Cardiac muscle cell (in vitro differentiated cells and primary cell): Measurements from ENCODE around the gene VCAN. TPM values are rescaled to one million over a fixed set of nuclear protein-coding genes. Genes with fewer than 3 reads are reported as not detected.

Experiments used
- DNase-seq, 2 donors: peaks; one replicate each; pipeline versions ENCODE4 v3.0.0 to v3.0.0-alpha.2; 2010 to 2017; ENCODE audit warnings: low read depth in 1 of 2, low spot score in 1 of 2
- H3K27ac ChIP-seq: fragments of 200-600 bp; sonication (generic); 2 replicates; pipeline ENCODE4 v1.5.1; 2016
- H3K27me3 ChIP-seq: fragments of 200-600 bp; sonication (generic); 2 replicates; pipeline ENCODE4 v1.6.0; 2016; ENCODE audit warnings: control low read depth
- H3K36me3 ChIP-seq: fragments of 200-600 bp; sonication (generic); 2 replicates; pipeline ENCODE4 v1.5.1; 2016; ENCODE audit warnings: control low read depth
- H3K4me1 ChIP-seq: fragments of 200-600 bp; sonication (generic); 2 replicates; pipeline ENCODE4 v1.8.1; 2017; ENCODE audit warnings: low read depth, mild to moderate bottlenecking, mixed run types
- H3K4me3 ChIP-seq: fragments of 200-600 bp; sonication (generic); 2 replicates; pipeline ENCODE4 v1.5.1; 2016; ENCODE audit warnings: mild to moderate bottlenecking
- H3K9me3 ChIP-seq: fragments of 200-600 bp; sonication (generic); 2 replicates; pipeline ENCODE4 v1.5.1; 2017; ENCODE audit warnings: low read depth, mild to moderate bottlenecking, control low read depth
- polyA plus RNA-seq: library from polyadenylated mRNA; unstranded; fragments of >200 nt; fragmentation: Nextera tagmentation; extraction: Ambion mirVana; gene quantifications from 2 replicates; pipeline ENCODE4 v1.2.1, GENCODE V29; 2016
- total RNA-seq: library from RNA; depleted of rRNA; stranded (reverse); fragments of >200 nt; gene quantifications from 2 replicates; pipeline ENCODE4 v1.2.3, GENCODE V29; 2016
- TF ChIP-seq, protein P1 (sequence below): IDR thresholded peaks from 2 replicates; pipeline ENCODE4 v1.5.1; 2012; ENCODE audit warnings: low read depth, mild to moderate bottlenecking, low read length

The VCAN gene
- total and polyA plus RNA-seq, 2 experiments from 2014 or later, result 184 to 618 TPM

DNA sequence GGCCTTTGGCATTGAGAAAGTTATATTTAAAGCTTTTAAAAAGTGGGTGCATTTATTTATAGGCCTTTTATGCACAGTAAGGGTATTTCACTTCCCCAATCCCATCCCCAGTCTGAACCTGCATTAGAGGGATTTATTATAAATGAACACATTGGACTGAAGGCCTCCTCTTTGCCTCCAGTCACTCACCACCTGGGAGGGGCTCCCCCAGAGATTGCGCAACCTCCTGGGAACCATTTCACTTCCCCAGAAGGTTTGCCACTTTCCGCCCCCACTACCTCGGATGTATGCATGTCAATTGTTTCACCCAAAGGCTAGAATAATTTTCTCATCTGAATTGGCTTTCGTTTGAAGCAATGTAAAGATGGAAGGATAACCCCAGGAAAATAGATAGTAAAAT lies 29.8 kb upstream of the VCAN start:
- no peaks in the 10 kb centered on the region for H3K27me3 ChIP-seq
- TF ChIP-seq, protein P1, sequence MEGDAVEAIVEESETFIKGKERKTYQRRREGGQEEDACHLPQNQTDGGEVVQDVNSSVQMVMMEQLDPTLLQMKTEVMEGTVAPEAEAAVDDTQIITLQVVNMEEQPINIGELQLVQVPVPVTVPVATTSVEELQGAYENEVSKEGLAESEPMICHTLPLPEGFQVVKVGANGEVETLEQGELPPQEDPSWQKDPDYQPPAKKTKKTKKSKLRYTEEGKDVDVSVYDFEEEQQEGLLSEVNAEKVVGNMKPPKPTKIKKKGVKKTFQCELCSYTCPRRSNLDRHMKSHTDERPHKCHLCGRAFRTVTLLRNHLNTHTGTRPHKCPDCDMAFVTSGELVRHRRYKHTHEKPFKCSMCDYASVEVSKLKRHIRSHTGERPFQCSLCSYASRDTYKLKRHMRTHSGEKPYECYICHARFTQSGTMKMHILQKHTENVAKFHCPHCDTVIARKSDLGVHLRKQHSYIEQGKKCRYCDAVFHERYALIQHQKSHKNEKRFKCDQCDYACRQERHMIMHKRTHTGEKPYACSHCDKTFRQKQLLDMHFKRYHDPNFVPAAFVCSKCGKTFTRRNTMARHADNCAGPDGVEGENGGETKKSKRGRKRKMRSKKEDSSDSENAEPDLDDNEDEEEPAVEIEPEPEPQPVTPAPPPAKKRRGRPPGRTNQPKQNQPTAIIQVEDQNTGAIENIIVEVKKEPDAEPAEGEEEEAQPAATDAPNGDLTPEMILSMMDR, result no peak
- H3K4me3 ChIP-seq, result no peak overlapping the region
- no peaks in the 10 kb centered on the region for H3K9me3 ChIP-seq
- H3K27ac ChIP-seq, result no peak overlapping the region
- no peaks in the 10 kb centered on the region for H3K36me3 ChIP-seq
- no peak for DNase-seq
- H3K4me1 ChIP-seq, result peaks cover 16% of the 10 kb centered on the region

DNA sequence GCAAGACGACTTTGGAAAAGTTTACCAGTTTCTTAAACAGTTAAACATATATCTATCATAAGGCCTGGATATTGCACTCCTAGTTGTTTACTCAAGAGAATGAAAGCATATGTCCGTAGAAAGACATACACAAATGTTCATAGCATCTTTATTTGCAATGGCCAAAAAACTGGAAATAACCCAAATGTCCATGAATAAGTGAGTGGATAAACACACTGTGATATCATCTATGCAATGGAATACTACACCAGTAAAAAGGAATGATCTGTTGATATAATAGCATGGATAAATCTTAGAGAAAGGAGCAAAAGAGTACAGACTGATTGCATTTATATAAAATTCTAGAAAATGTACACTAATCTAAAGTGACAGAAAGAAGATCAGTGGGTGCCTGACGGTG lies 28.0 kb upstream of the VCAN start:
- no peaks in the 10 kb centered on the region for H3K27me3 ChIP-seq
- DNase-seq, result no peak
- no peak overlapping the region for H3K27ac ChIP-seq
- H3K9me3 ChIP-seq, result no peaks in the 10 kb centered on the region
- H3K4me1 ChIP-seq, result peaks cover 26% of the 10 kb centered on the region
- H3K4me3 ChIP-seq, result no peak overlapping the region
- H3K36me3 ChIP-seq, result no peaks in the 10 kb centered on the region
- TF ChIP-seq, protein P1, result no peak

DNA sequence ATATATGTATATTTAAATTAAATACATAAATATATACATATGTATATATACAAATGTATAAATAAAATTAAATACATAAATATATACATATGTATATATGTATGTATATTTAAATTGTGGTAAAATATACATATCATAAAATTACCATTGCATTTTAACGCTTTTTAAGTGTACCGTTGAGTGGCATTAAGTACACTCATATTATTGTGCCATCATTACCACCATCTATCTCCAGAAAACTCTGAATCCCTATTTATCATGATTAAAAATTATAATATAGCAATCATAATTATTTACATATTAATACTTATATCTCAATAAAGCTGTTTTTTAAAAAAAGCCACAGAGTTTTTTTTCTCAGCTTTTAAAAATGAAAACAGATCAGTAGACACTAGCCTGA lies 27.1 kb upstream of the VCAN start:
- Histone ChIP-seq H3K4me1 (peaks cover 29% of the 10 kb centered on the region), H3K4me3 (no peak overlapping the region), H3K9me3 (no peaks in the 10 kb centered on the region), H3K36me3 (no peaks in the 10 kb centered on the region), H3K27ac (no peak overlapping the region), H3K27me3 (no peaks in the 10 kb centered on the region)
- no peak for DNase-seq
- TF ChIP-seq, protein P1, result no peak

DNA sequence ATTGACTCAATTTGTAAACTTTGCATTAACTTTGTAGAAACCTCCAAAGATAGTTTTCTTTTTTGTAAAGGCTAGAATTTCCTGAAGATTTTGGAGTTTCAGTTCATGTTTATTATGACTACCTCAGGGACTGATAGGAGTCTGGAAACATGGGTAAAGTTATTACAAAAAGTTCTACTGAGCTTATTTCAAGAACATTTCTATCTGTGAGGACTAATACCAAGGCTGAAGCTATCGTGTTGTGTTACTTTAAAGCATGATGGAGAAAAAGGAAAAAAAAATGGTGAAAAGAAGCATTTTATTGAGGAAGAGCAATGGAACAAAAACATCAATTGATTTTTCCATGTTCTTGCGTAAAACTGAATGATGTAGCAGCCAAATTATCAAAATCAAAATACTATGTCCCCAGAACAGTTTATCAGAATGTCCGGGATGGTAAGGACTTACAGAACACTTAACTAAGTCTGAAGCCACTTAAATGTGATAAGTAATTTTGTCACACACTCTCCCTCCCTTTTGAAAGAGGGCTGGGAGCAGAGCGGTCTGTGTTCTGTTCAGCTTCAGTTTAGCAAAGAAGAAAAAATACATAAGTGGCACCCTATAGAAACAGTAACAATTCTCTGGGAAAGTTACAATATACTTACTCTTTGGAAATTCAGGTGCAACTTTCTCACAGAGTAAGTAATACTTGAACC lies 25.1 kb upstream of the VCAN start:
- Histone ChIP-seq H3K4me3 (no peak overlapping the region), H3K36me3 (no peaks in the 10 kb centered on the region), H3K4me1 (peaks cover 33% of the 10 kb centered on the region), H3K9me3 (no peaks in the 10 kb centered on the region), H3K27ac (no peak overlapping the region), H3K27me3 (no peaks in the 10 kb centered on the region)
- TF ChIP-seq, protein P1, result no peak
- peak in 1 of 2 donors; percentile 73 for DNase-seq

DNA sequence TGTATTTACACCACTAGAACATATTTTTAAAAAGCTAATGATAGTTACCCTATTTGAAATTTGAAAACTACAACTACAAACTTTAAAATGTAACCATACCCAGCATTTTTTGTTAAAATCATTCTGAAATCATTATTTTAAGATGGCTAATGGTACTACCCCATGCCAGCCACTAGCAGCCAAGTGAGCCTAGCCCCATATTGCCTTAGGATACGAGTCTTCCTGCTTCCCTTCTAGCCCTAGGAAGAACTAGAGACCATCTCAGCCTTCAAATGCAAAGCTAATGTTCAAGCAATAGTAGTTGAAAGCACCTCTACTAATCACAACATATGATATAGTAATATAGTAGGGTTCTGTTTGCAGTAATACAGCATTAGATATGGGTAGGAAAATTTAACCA lies 24.0 kb upstream of the VCAN start:
- no peaks in the 10 kb centered on the region for H3K36me3 ChIP-seq
- H3K4me1 ChIP-seq, result peaks cover 41% of the 10 kb centered on the region
- H3K4me3 ChIP-seq, result no peak overlapping the region
- H3K27me3 ChIP-seq, result no peaks in the 10 kb centered on the region
- no peak overlapping the region for H3K27ac ChIP-seq
- no peak for DNase-seq
- H3K9me3 ChIP-seq, result no peaks in the 10 kb centered on the region
- TF ChIP-seq, protein P1, result no peak
